DOHH2 (cell line): ENCODE results near the gene OR52E4.

ENCODE experiments used
- CTCF ChIP-seq: fragments of 200-600 bp; sonication (generic); IDR thresholded peaks from one replicate; pipeline ENCODE4 v1.5.1; 2014; ENCODE audit warnings: antibody characterized with exemption, mild to moderate bottlenecking, low read depth, low read length; ENCODE audit not compliant: poor library complexity, severe bottlenecking
- EZH2phosphoT487 ChIP-seq: fragments of 200-600 bp; sonication (generic); IDR thresholded peaks from 2 replicates; pipeline ENCODE4 v1.6.1; 2017; ENCODE audit warnings: borderline replicate concordance, mild to moderate bottlenecking, antibody characterized with exemption, low read length, moderate library complexity, mixed read lengths

GRCh38 chr11:5857590-5857989, 22.8 kb upstream of the OR52E4 start, which contains the start of gene OR52E8:
- TF ChIP-seq CTCF = no peak
- TF ChIP-seq EZH2phosphoT487 = no peak
